HEK293T (cell line): ENCODE results near the gene PTPRG.
A peak's percentile ranks its signal among the peaks of the same experiment; 100 is the strongest.

Experiments
- ARNT ChIP-seq: fragments of 450-650 bp; IDR thresholded peaks from 2 replicates; pipeline ENCODE4 v1.6.1; 2017; ENCODE audit warnings: mild to moderate bottlenecking
- BHLHE40 ChIP-seq: fragments of 450-650 bp; IDR thresholded peaks from 2 replicates; pipeline ENCODE4 v1.6.1; 2016; ENCODE audit warnings: mild to moderate bottlenecking, moderate library complexity, borderline replicate concordance
- CTBP1 ChIP-seq: fragments of 450-650 bp; IDR thresholded peaks from 2 replicates; pipeline ENCODE4 v1.6.1; 2016; ENCODE audit warnings: borderline replicate concordance
- ELF4 ChIP-seq: fragments of 450-650 bp; IDR thresholded peaks from 2 replicates; pipeline ENCODE4 v1.6.1; 2017; ENCODE audit warnings: antibody characterized with exemption
- FOXA1 ChIP-seq: fragments of 450-650 bp; IDR thresholded peaks from 2 replicates; pipeline ENCODE4 v1.6.1; 2016; ENCODE audit warnings: mild to moderate bottlenecking
- FOXK2 ChIP-seq: fragments of 450-650 bp; IDR thresholded peaks from 2 replicates; pipeline ENCODE4 v1.6.1; 2016; ENCODE audit warnings: mild to moderate bottlenecking
- FOXM1 ChIP-seq: fragments of 450-650 bp; IDR thresholded peaks from 2 replicates; pipeline ENCODE4 v1.6.1; 2017; ENCODE audit warnings: mild to moderate bottlenecking, borderline replicate concordance
- L3MBTL2 ChIP-seq: fragments of 450-650 bp; conservative IDR thresholded peaks from 2 replicates; pipeline ENCODE4 v1.6.1; 2016; ENCODE audit warnings: mild to moderate bottlenecking
- NFRKB ChIP-seq: fragments of 450-650 bp; IDR thresholded peaks from 2 replicates; pipeline ENCODE4 v1.6.1; 2016; ENCODE audit warnings: mild to moderate bottlenecking, moderate library complexity
- PKNOX1 ChIP-seq: fragments of 450-650 bp; IDR thresholded peaks from 2 replicates; pipeline ENCODE4 v1.6.1; 2016
- SP1 ChIP-seq: fragments of 450-650 bp; IDR thresholded peaks from 2 replicates; pipeline ENCODE4 v1.6.1; 2017
- SUZ12 ChIP-seq: fragments of 450-650 bp; IDR thresholded peaks from 2 replicates; pipeline ENCODE4 v1.6.1; 2016; ENCODE audit warnings: mild to moderate bottlenecking
- TARDBP ChIP-seq: fragments of 450-650 bp; IDR thresholded peaks from 2 replicates; pipeline ENCODE4 v1.6.1; 2016
- ZNF384 ChIP-seq: fragments of 450-650 bp; IDR thresholded peaks from 2 replicates; pipeline ENCODE4 v1.6.1; 2016

- TF ChIP-seq CTBP1, result no peak
- TF ChIP-seq FOXM1, result no peak
- no peak for TF ChIP-seq FOXA1
- no peak for TF ChIP-seq TARDBP
- no peak for TF ChIP-seq ZNF384
- no peak for TF ChIP-seq ELF4
- no peak for TF ChIP-seq SP1
- no peak for TF ChIP-seq NFRKB
- TF ChIP-seq BHLHE40, result no peak
- TF ChIP-seq SUZ12, result no peak
- no peak for TF ChIP-seq L3MBTL2
- no peak for TF ChIP-seq FOXK2
- TF ChIP-seq PKNOX1, result peak; percentile 32; the same call in 1 of the 2 replicates
- no peak for TF ChIP-seq ARNT
These were observed 699.3 kb downstream of the PTPRG start for GRCh38 chr3:62260655-62261054.
